ENCODE data around the gene ESYT2. TPM values are rescaled to one million over a fixed set of nuclear protein-coding genes. Genes with fewer than 3 reads are reported as not detected.

Gene ESYT2
- total and polyA plus RNA-seq, 9 of the 15 experiments (the other 6 are each of a cell fraction or from before 2014, with no cell fraction given), result 5.8 to 86.9 (median 64.7) TPM

GRCh38 chr7:158858592-158859503 is 29.5 kb upstream of the ESYT2 start (continued):
- 0 out of 4 replicates have a peak, but pooled peaks of 1 of the 2 experiments have one; percentile 10 for TF ChIP-seq RAD21 (CRISPR knock-in tag; conservative IDR thresholded peaks at IDR 0.05 in 1 of 2, IDR thresholded peaks at IDR 0.05 in 1 of 2)
- peak; percentile 20; the same call in 1 of the 2 replicates for TF ChIP-seq GMEB1 (CRISPR knock-in tag; IDR thresholded peaks at IDR 0.05)
- peak; percentile 70 for TF ChIP-seq NFRKB (IDR thresholded peaks at IDR 0.05; ENCODE audit: low read depth)
- 0 out of 2 replicates have a peak, but pooled peaks have one; percentile 31 for TF ChIP-seq EHMT2 (IDR thresholded peaks at IDR 0.05)
- TF ChIP-seq PTTG1 (tag; IDR thresholded peaks at IDR 0.05; ENCODE audit: low read depth), result 0 out of 2 replicates have a peak, but pooled peaks have one; percentile 9
- peak; percentile 76 for TF ChIP-seq POLR2B (IDR thresholded peaks at IDR 0.05; ENCODE audit: low read depth, partially characterized antibody)
- TF ChIP-seq NCOA1 (IDR thresholded peaks at IDR 0.05; ENCODE audit: low read depth), result no peak
- TF ChIP-seq GABPA (tag; conservative IDR thresholded peaks at IDR 0.05; ENCODE audit: low read depth), result peak; percentile 22; the same call in 1 of the 2 replicates
- TF ChIP-seq, protein P1, sequence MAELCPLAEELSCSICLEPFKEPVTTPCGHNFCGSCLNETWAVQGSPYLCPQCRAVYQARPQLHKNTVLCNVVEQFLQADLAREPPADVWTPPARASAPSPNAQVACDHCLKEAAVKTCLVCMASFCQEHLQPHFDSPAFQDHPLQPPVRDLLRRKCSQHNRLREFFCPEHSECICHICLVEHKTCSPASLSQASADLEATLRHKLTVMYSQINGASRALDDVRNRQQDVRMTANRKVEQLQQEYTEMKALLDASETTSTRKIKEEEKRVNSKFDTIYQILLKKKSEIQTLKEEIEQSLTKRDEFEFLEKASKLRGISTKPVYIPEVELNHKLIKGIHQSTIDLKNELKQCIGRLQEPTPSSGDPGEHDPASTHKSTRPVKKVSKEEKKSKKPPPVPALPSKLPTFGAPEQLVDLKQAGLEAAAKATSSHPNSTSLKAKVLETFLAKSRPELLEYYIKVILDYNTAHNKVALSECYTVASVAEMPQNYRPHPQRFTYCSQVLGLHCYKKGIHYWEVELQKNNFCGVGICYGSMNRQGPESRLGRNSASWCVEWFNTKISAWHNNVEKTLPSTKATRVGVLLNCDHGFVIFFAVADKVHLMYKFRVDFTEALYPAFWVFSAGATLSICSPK (IDR thresholded peaks at IDR 0.05; ENCODE audit: borderline replicate concordance), result 0 out of 2 replicates have a peak, but pooled peaks have one; percentile 57
- 0 out of 2 replicates have a peak, but pooled peaks have one; percentile 40 for TF ChIP-seq ZNF644 (tag; IDR thresholded peaks at IDR 0.05; ENCODE audit: low read depth)

Measured in K562 (cell line).